Esophagus muscularis mucosa (tissue), 4 donors: ENCODE measurements around the gene SMPD2.

Source experiments
- CTCF ChIP-seq, 3 experiments: fragments of 200-600 bp in 2 of 3; fragments of 450-650 bp in 1 of 3; sonication (generic) in 2 of 3; IDR thresholded peaks; one replicate each; pipeline ENCODE4 v1.5.1; 2017 to 2019; ENCODE audit warnings: antibody characterized with exemption in 3 of 3, mild to moderate bottlenecking in 2 of 3, moderate library complexity in 1 of 3
- EP300 ChIP-seq: sonication (generic); formaldehyde crosslinking; IDR thresholded peaks from one replicate; pipeline ENCODE4 v1.6.1; 2017; ENCODE audit warnings: antibody characterized with exemption
- POLR2A ChIP-seq: fragments of 450-650 bp; IDR thresholded peaks from one replicate; pipeline ENCODE4 v1.6.1; 2017; ENCODE audit warnings: antibody characterized with exemption, moderate library complexity, mild to moderate bottlenecking, low read depth
- POLR2AphosphoS5 ChIP-seq, 2 donors: sonication (generic); formaldehyde crosslinking; IDR thresholded peaks; one replicate each; pipeline ENCODE4 v1.6.1; 2017; ENCODE audit warnings: antibody characterized with exemption in 2 of 2

DNA sequence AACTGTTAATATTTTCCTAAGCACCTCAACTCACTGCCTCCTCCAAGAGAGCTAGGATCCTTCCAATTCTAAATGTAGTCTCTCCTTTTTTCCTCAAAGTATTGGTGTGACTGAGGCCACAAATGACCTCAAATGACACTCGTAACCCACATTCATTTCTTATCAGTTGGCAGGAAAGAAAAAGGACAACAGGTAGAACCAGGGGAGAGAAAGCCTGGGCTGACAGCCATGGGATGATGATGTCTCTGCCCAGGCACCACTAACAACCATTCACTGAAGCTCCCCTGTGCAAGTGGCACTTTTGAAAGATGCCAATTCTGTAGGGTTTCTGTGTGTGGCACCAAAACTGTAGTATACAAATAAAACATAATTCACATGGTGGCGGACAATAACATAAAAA lies 35.1 kb downstream of the SMPD2 start:
- TF ChIP-seq CTCF (IDR thresholded peaks at IDR 0.05) (no peak), POLR2A (no peak), EP300 (no peak), POLR2AphosphoS5 (IDR thresholded peaks at IDR 0.05) (no peak)
